Fibroblast of the aortic adventitia (primary cell): ENCODE results near the gene SSH2. TPM values are rescaled to one million over a fixed set of nuclear protein-coding genes. Genes with fewer than 3 reads are reported as not detected.

ENCODE experiments used
- DNase-seq: peaks from one replicate; pipeline ENCODE4 v3.0.0-alpha.2; 2010; ENCODE audit warnings: low read depth
- H3K4me3 ChIP-seq: 2 replicates; pipeline ENCODE4 v1.5.1; 2011; ENCODE audit warnings: low read depth, mild to moderate bottlenecking, control low read depth, low read length, moderate library complexity
- CTCF ChIP-seq: IDR thresholded peaks from 2 replicates; pipeline ENCODE4 v1.5.1; 2011; ENCODE audit warnings: mild to moderate bottlenecking, low read length, control low read depth, inconsistent platforms; ENCODE audit not compliant: insufficient read depth
- total RNA-seq: library from RNA; depleted of rRNA; stranded (reverse); fragments of >200 nt; gene quantifications from 2 replicates; pipeline ENCODE4 v1.2.3, GENCODE V29; 2012; ENCODE audit warnings: low replicate concordance

The SSH2 gene
- total RNA-seq, 1 donor, result 21.1 TPM

- H3K4me3 ChIP-seq, result no peak overlapping the region
- no peak for TF ChIP-seq CTCF
- no peak for DNase-seq
Observed at GRCh38 chr17:29612094-29612403, 318.0 kb downstream of the SSH2 start.

GRCh38 chr17:29611351-29612093 is 318.5 kb downstream of the SSH2 start:
- DNase-seq, result no peak
- TF ChIP-seq CTCF, result no peak
- H3K4me3 ChIP-seq, result no peak overlapping the region

- TF ChIP-seq CTCF, result no peak
- no peak for DNase-seq
- no peak overlapping the region for H3K4me3 ChIP-seq
Observed at GRCh38 chr17:29610395-29610794, 319.6 kb downstream of the SSH2 start.

GRCh38 chr17:29608986-29609385 is 321.0 kb downstream of the SSH2 start:
- no peak for TF ChIP-seq CTCF
- H3K4me3 ChIP-seq, result no peak overlapping the region
- no peak for DNase-seq

- TF ChIP-seq CTCF, result no peak
- DNase-seq, result no peak
- no peak overlapping the region for H3K4me3 ChIP-seq
Observed at GRCh38 chr17:29607557-29608195, 322.4 kb downstream of the SSH2 start.

GRCh38 chr17:29603109-29603674 is 326.8 kb downstream of the SSH2 start:
- no peak overlapping the region for H3K4me3 ChIP-seq
- DNase-seq, result no peak
- no peak for TF ChIP-seq CTCF
